Tibial artery (tissue), 4 donors: ENCODE measurements around the gene VWA7.
A peak's percentile ranks its signal among the peaks of the same experiment; 100 is the strongest.

ENCODE experiments used
- DNase-seq, 2 donors: peaks; one replicate each; pipeline ENCODE4 v3.0.0-alpha.2; 2019
- H3K27ac ChIP-seq, 2 donors: fragments of 200-600 bp; sonication (generic) in 1 of 2; 1 replicate in 1 of 2; 2 replicates in 1 of 2; pipeline ENCODE4 v1.5.1; 2018 to 2019; ENCODE audit warnings: mild to moderate bottlenecking in 1 of 2
- H3K27me3 ChIP-seq, 2 donors: fragments of 200-600 bp; sonication (generic) in 1 of 2; one replicate each; pipeline versions ENCODE4 v1.5.1 to v1.6.0; 2016 to 2019
- H3K36me3 ChIP-seq, 3 donors: fragments of 200-600 bp; sonication (generic) in 2 of 3; one replicate each; pipeline ENCODE4 v1.5.1; 2016 to 2019; ENCODE audit warnings: mild to moderate bottlenecking in 2 of 3
- H3K4me1 ChIP-seq, 4 donors: fragments of 200-600 bp; sonication (generic) in 2 of 4; 1 replicate in 3 of 4; 2 replicates in 1 of 4; pipeline ENCODE4 v1.5.1; 2016 to 2019
- H3K4me3 ChIP-seq, 2 donors: fragments of 200-600 bp; sonication (generic) in 1 of 2; 1 replicate in 1 of 2; 2 replicates in 1 of 2; pipeline ENCODE4 v1.5.1; 2018 to 2019; ENCODE audit warnings: mild to moderate bottlenecking in 2 of 2
- H3K9me3 ChIP-seq, 3 donors: fragments of 200-600 bp; sonication (generic) in 1 of 3; one replicate each; pipeline ENCODE4 v1.5.1; 2016 to 2019
- intact Hi-C: fragments of 100-400 bp; cut with DNase I; formaldehyde crosslinking; loops from one replicate; pipeline ENCODE4 v1.15.0; 2023; ENCODE audit warnings: low total_unique reads
- TF ChIP-seq, protein P1 (sequence below), 2 experiments: fragments of 200-600 bp in 1 of 2; fragments of 450-650 bp in 1 of 2; IDR thresholded peaks; one replicate each; pipeline ENCODE4 v1.5.1; 2017 to 2019; ENCODE audit warnings: antibody characterized with exemption in 2 of 2, mild to moderate bottlenecking in 1 of 2, moderate library complexity in 1 of 2

Gene VWA7

DNA sequence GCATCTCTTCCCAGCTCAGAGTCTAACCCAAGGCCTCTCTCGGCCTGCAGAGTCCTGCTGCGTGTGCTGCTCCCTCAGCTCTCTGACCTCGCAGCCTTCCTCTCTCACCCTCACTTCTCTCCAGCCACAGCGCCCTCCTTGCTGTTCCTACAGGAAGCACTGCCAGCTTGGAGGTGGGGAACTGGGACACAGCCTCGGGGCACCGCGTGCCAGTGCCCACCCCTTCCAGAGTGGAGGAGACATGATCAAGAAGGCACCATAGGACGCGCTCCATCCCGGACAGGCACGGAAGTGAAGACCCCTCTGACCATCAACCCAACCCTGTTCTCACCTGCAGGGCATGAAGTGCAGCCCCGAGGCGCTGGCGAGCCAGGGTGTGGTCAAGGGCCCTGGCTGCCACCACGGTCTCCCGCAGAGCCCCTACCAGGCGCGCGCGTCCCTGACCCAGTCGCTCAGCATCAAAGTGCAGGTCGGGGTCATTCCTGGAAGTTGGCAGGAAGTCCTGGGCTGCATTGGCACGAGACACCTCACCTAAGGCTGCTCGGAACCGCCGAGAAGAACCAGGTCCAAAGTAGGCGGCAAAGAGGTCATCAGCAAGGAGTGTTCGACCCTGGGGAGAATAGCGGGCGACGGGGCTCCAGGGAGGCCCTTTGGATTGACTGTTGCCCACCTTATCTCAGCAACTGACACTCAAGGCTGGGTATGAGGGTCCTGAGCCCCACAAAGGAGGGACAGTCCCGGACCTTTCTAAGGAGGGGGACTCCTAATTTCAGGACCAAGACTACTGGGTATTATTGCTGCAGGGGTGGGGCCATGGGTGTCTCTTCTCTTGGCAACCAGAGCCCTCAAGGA is 1.3 kb downstream of the VWA7 start:
- H3K4me3 ChIP-seq: no peak overlapping the region
- TF ChIP-seq, protein P1, sequence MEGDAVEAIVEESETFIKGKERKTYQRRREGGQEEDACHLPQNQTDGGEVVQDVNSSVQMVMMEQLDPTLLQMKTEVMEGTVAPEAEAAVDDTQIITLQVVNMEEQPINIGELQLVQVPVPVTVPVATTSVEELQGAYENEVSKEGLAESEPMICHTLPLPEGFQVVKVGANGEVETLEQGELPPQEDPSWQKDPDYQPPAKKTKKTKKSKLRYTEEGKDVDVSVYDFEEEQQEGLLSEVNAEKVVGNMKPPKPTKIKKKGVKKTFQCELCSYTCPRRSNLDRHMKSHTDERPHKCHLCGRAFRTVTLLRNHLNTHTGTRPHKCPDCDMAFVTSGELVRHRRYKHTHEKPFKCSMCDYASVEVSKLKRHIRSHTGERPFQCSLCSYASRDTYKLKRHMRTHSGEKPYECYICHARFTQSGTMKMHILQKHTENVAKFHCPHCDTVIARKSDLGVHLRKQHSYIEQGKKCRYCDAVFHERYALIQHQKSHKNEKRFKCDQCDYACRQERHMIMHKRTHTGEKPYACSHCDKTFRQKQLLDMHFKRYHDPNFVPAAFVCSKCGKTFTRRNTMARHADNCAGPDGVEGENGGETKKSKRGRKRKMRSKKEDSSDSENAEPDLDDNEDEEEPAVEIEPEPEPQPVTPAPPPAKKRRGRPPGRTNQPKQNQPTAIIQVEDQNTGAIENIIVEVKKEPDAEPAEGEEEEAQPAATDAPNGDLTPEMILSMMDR (IDR thresholded peaks at IDR 0.05): no peak
- H3K9me3 ChIP-seq: no peaks in the 10 kb centered on the region
- intact Hi-C loops: no loop called here
- H3K36me3 ChIP-seq: peaks cover 14 to 32% (median 28%) of the 10 kb centered on the region in 3 donors
- peaks cover 0 to 12% (median 8%) of the 10 kb centered on the region in 4 donors for H3K4me1 ChIP-seq
- H3K27me3 ChIP-seq: no peaks in the 10 kb centered on the region
- DNase-seq: no peak
- H3K27ac ChIP-seq: no peak overlapping the region

DNA sequence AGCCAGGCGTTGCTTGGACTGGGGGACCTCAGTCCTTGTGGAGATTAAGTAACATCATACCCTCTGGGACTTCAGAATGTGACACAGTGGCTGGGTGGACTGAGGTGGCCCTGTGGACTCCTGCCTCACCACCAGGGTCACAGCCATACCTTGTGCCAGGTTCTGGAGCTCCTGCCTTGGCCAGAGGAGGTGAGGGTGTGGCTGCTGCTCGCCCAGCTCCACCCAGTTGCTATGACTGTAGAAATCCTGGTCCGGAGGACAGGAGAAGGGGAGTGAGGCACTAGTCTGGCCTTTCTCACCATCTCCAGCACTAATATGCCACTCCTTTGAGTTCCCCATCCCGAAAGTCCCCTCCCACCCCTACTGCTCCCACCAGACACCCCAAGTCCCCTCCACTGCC is 1.9 kb downstream of the VWA7 start:
- H3K4me3 ChIP-seq: no peak overlapping the region

DNA sequence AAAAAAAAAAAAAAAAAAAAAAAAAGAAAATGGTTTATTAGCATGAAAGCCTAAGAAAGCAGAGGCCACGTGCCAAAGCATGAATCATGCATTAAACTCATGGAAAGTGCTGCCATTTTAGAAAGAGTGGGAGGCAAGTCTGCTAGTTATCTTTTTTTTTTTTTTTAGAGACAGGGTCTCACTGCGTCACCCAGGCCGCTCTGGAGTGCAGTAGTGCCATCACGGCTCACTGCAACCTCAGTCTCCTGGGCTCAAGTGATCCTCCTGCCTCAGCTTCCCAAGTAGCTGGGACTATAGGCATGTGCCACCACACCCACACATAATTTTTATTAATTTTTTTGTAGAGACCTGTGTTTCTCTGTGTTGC is 5.2 kb downstream of the VWA7 start:
- no peaks in the 10 kb centered on the region for H3K36me3 ChIP-seq
- no peak overlapping the region for H3K4me3 ChIP-seq
- no peak for DNase-seq
- peaks cover 0 to 6% (median 4%) of the 10 kb centered on the region in 4 donors for H3K4me1 ChIP-seq
- intact Hi-C loops: no loop called here
- TF ChIP-seq, protein P1 (IDR thresholded peaks at IDR 0.05): no peak
- H3K9me3 ChIP-seq: no peaks in the 10 kb centered on the region
- H3K27ac ChIP-seq: no peak overlapping the region
- no peaks in the 10 kb centered on the region for H3K27me3 ChIP-seq

More for the DNA sequence above, 1.9 kb downstream of the VWA7 start:
- no peaks in the 10 kb centered on the region for H3K9me3 ChIP-seq
- H3K27me3 ChIP-seq: no peaks in the 10 kb centered on the region
- peaks cover 0 to 12% (median 8%) of the 10 kb centered on the region in 4 donors for H3K4me1 ChIP-seq
- no peak overlapping the region for H3K27ac ChIP-seq
- intact Hi-C loops: no loop called here
- no peak for DNase-seq
- TF ChIP-seq, protein P1 (IDR thresholded peaks at IDR 0.05): no peak
- peaks cover 7 to 25% (median 22%) of the 10 kb centered on the region in 3 donors for H3K36me3 ChIP-seq

DNA sequence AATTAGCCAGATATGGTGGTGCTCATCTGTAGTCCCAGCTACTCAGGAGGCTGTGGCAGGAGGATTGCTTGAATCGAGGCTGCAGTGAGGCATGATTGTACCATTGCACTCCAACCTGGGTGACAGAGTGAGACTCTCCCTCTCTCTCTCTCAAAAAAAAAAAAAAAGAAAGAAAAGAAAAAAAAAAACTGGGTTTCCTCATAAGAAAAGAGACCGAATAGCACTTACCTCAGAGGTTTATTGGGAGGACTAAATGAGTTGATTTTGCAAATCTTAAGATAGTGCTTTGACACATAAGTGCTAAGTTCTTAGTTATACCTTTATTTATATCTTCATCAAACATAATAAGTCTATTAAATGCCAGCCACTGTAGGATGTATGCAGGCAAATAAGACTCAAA is 6.3 kb downstream of the VWA7 start:
- Histone ChIP-seq H3K27me3 (peaks cover 0 to 8% of the 10 kb centered on the region in 2 donors), H3K9me3 (no peaks in the 10 kb centered on the region), H3K4me1 (peaks cover 0 to 7% (median 3%) of the 10 kb centered on the region in 4 donors), H3K36me3 (no peaks in the 10 kb centered on the region), H3K27ac (no peak overlapping the region), H3K4me3 (no peak overlapping the region)
- TF ChIP-seq, protein P1 (IDR thresholded peaks at IDR 0.05): no peak
- no peak for DNase-seq
- intact Hi-C loops: no loop called here

DNA sequence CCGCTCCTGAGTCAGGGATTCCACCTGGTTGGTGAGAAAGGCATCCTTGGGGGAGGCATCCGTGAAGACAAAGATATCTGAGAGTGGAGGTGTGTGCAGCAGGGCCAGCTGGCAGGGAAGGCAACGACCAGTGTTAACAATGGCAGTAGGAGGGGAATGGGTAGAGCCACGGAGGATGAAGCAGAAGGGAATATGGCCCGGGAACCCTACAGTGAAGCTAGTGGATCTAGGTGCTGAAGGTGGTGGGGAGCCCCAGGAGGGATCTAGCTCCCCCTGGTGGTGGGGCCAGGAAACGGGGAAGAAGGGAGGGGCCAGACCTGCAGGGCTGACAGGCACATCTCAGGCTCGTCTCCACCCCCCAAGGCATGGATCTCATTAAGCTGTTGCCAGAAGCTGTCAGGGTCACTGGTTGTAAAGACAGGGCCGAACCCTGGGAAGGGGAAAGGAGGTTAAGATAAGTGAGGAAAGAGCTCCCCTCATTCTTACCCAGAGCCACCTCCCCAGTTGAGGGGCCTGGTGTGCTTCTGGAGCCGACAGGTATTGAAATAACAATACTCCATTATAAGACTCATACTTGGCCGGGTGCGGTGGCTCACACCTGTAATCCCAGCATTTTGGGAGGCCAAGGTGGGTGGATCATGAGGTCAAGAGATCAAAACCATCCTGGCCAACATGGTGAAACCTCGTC is 7.3 kb downstream of the VWA7 start:
- H3K4me1 ChIP-seq: peaks cover 0 to 7% (median 3%) of the 10 kb centered on the region in 4 donors
- peaks cover 0 to 12% of the 10 kb centered on the region in 2 donors for H3K27me3 ChIP-seq
- TF ChIP-seq, protein P1 (IDR thresholded peaks at IDR 0.05): peak; percentile 45 to 49
- no peak overlapping the region for H3K27ac ChIP-seq
- DNase-seq: peak; percentile 51 to 82
- no peak overlapping the region for H3K4me3 ChIP-seq
- no peaks in the 10 kb centered on the region for H3K9me3 ChIP-seq
- intact Hi-C loops: no loop called here
- no peaks in the 10 kb centered on the region for H3K36me3 ChIP-seq
